ENCODE data around the gene MTX1.

MTX1 gene

GRCh38 chr1:155261852-155262673, 53.6 kb downstream of the MTX1 start, which contains the start of gene SCAMP3:
SCAMP3 (minus strand) TSS chr1:155262360; CDS start chr1:155262151, 209 bp downstream.
- peak; percentile 92 for DNase-seq (ENCODE audit: low read depth)
- TF ChIP-seq, protein P1, sequence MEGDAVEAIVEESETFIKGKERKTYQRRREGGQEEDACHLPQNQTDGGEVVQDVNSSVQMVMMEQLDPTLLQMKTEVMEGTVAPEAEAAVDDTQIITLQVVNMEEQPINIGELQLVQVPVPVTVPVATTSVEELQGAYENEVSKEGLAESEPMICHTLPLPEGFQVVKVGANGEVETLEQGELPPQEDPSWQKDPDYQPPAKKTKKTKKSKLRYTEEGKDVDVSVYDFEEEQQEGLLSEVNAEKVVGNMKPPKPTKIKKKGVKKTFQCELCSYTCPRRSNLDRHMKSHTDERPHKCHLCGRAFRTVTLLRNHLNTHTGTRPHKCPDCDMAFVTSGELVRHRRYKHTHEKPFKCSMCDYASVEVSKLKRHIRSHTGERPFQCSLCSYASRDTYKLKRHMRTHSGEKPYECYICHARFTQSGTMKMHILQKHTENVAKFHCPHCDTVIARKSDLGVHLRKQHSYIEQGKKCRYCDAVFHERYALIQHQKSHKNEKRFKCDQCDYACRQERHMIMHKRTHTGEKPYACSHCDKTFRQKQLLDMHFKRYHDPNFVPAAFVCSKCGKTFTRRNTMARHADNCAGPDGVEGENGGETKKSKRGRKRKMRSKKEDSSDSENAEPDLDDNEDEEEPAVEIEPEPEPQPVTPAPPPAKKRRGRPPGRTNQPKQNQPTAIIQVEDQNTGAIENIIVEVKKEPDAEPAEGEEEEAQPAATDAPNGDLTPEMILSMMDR (IDR thresholded peaks at IDR 0.05; ENCODE audit: control insufficient read depth, insufficient read depth, low read depth, low read length, missing control alignments) = no peak
- peak within 1 kb of the TSS; percentile 81 for H3K4me3 ChIP-seq (ENCODE audit: control insufficient read depth, low read depth, low read length)

DNA sequence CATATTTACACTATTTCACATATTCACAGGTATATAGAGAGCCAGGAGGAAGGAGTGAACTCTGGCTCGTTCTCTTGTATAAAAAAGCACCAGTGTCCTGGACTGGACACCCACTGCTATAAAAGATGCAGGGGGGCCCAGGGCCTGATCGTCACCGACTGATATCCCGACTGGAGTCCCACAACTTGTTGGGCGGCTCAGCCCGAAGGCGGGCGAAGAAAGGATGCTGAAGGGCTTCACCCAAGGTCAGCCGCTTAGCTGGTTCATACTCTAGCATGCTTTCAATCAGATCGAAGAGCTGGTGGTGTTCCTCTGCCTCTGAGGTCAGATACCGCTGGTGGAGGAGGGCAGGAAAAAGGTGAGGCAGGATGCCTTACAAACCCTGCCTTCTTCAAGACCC, 54.6 kb downstream of the MTX1 start:
- TF ChIP-seq, protein P1 (IDR thresholded peaks at IDR 0.05; ENCODE audit: control insufficient read depth, insufficient read depth, low read depth, low read length, missing control alignments) = no peak
- H3K4me3 ChIP-seq (ENCODE audit: control insufficient read depth, low read depth, low read length) = no peak overlapping the region
- DNase-seq (ENCODE audit: low read depth) = no peak

Measured in AG09309 (cell line).